PC-9 (cell line): ENCODE data around the gene RGS6. TPM values are rescaled to one million over a fixed set of nuclear protein-coding genes. Genes with fewer than 3 reads are reported as not detected.

Experiments
- BruUV-seq: library from RNA; stranded (reverse); fragments of 400-500 nt; replicated peaks from 2 replicates; lab custom pipeline; 2021; lab: Mats Ljungman, UMichigan
- CTCF ChIA-PET: fragments of 300-600 bp; sonication (Branson Sonifier 250); formaldehyde crosslinking; loops from one replicate; lab custom pipeline; 2022; ENCODE audit warnings: antibody characterized with exemption; lab: Charles Lee
- POLR2A ChIA-PET: fragments of 300-600 bp; sonication (Branson Sonifier 250); formaldehyde crosslinking; loops from one replicate; lab custom pipeline; 2022; ENCODE audit warnings: antibody characterized with exemption; ENCODE audit not compliant: unreplicated experiment; lab: Charles Lee
- DNase-seq, 2 experiments: peaks; one replicate each; pipeline versions ENCODE4 v3.0.0 to v3.0.0-alpha.2; 2015 to 2022; ENCODE audit warnings: mixed read lengths in 1 of 2
- H2AFZ ChIP-seq: fragments of 200-600 bp; sonication (generic); 2 replicates; pipeline ENCODE4 v1.8.1; 2017; ENCODE audit warnings: antibody characterized with exemption
- H3F3A ChIP-seq: fragments of 200-600 bp; sonication (generic); 2 replicates; pipeline ENCODE4 v1.8.1; 2017; ENCODE audit warnings: antibody characterized with exemption, mild to moderate bottlenecking, low read depth; ENCODE audit not compliant: insufficient read depth
- H3K27ac ChIP-seq: fragments of 200-600 bp; sonication (generic); 2 replicates; pipeline ENCODE4 v1.6.1; 2016; ENCODE audit warnings: mixed run types
- H3K27me3 ChIP-seq: fragments of 200-600 bp; sonication (generic); 2 replicates; pipeline ENCODE4 v1.6.1; 2016; ENCODE audit warnings: low read depth, mixed run types; ENCODE audit not compliant: insufficient read depth
- H3K36me3 ChIP-seq: fragments of 200-600 bp; sonication (generic); 2 replicates; pipeline ENCODE4 v1.6.1; 2016; ENCODE audit warnings: low read depth, mixed run types
- H3K4me1 ChIP-seq: fragments of 200-600 bp; sonication (generic); replicated peaks from 2 replicates; pipeline ENCODE4 v1.6.1; 2016; ENCODE audit warnings: mixed run types; ENCODE audit not compliant: insufficient read depth
- H3K4me2 ChIP-seq: fragments of 200-600 bp; sonication (generic); 2 replicates; pipeline ENCODE4 v1.6.1; 2017; ENCODE audit warnings: mixed run types
- H3K4me3 ChIP-seq: fragments of 200-600 bp; sonication (generic); 2 replicates; pipeline ENCODE4 v1.6.1; 2016; ENCODE audit warnings: mixed run types
- H3K79me2 ChIP-seq: fragments of 200-600 bp; sonication (generic); 2 replicates; pipeline ENCODE4 v1.6.1; 2017; ENCODE audit warnings: low read depth, mixed run types
- H3K9me2 ChIP-seq: fragments of 200-600 bp; sonication (generic); 2 replicates; pipeline ENCODE4 v1.8.1; 2017; ENCODE audit warnings: mild to moderate bottlenecking; ENCODE audit not compliant: insufficient read depth
- H3K9me3 ChIP-seq: fragments of 200-600 bp; sonication (generic); 2 replicates; pipeline ENCODE4 v1.8.1; 2016; ENCODE audit warnings: low read depth; ENCODE audit not compliant: insufficient read depth
- H4K20me1 ChIP-seq: fragments of 200-600 bp; sonication (generic); 2 replicates; pipeline ENCODE4 v1.8.1; 2017; ENCODE audit not compliant: insufficient read depth
- CTCF ChIP-seq: fragments of 200-600 bp; sonication (generic); conservative IDR thresholded peaks from 2 replicates; pipeline ENCODE4 v1.6.1; 2017; ENCODE audit warnings: mixed run types, antibody characterized with exemption, mild to moderate bottlenecking, moderate library complexity
- EZH2 ChIP-seq: fragments of 200-600 bp; sonication (generic); IDR thresholded peaks from 2 replicates; pipeline ENCODE4 v1.8.0; 2017; ENCODE audit warnings: antibody characterized with exemption, low read depth
- intact Hi-C: fragments of 100-400 bp; cut with micrococcal nuclease; formaldehyde crosslinking; loops from one replicate; pipeline ENCODE4 v1.10.0; 2022; ENCODE audit not compliant: unreplicated experiment
- total RNA-seq: library from RNA; stranded (reverse); gene quantifications from 2 replicates; pipeline ENCODE4 v1.2.3, GENCODE V29; 2021

Gene RGS6
- total RNA-seq, 1 experiment from 2014 or later = not detected

GRCh38 chr14:72600551-72601330 lies 668.5 kb downstream of the RGS6 start:
- Histone ChIP-seq H3K79me2 (no peaks in the 10 kb centered on the region), H3K27ac (no peak overlapping the region), H3F3A (no peaks in the 10 kb centered on the region), H3K4me3 (no peak overlapping the region), H3K9me2 (no peaks in the 10 kb centered on the region), H2AFZ (no peak overlapping the region), H3K9me3 (no peaks in the 10 kb centered on the region), H3K27me3 (peaks cover 97% of the 10 kb centered on the region), H3K36me3 (no peaks in the 10 kb centered on the region), H3K4me2 (no peak overlapping the region), H3K4me1 (no peaks in the 10 kb centered on the region), H4K20me1 (no peaks in the 10 kb centered on the region)
- ChIA-PET POLR2A (no interaction called here), CTCF (no interaction called here)
- no peak for TF ChIP-seq EZH2
- TF ChIP-seq CTCF = no peak
- DNase-seq = no peak
- BruUV-seq = no TSS peak
- intact Hi-C loops = no loop called here

GRCh38 chr14:72603639-72604038 lies 671.4 kb downstream of the RGS6 start:
- BruUV-seq = no TSS peak
- POLR2A ChIA-PET = no interaction called here
- H3K4me1 ChIP-seq = no peaks in the 10 kb centered on the region

GRCh38 chr14:72604133-72604532 lies 671.9 kb downstream of the RGS6 start:
- intact Hi-C loops = no loop called here
- BruUV-seq = no TSS peak
- H3K27ac ChIP-seq = no peak overlapping the region
- peaks cover 95% of the 10 kb centered on the region for H3K27me3 ChIP-seq
- no peak overlapping the region for H3K4me2 ChIP-seq
- no peaks in the 10 kb centered on the region for H3K4me1 ChIP-seq
- TF ChIP-seq CTCF = no peak
- no peak for TF ChIP-seq EZH2
- no peaks in the 10 kb centered on the region for H3K9me3 ChIP-seq
- no peaks in the 10 kb centered on the region for H4K20me1 ChIP-seq
- DNase-seq = no peak
- H3K9me2 ChIP-seq = no peaks in the 10 kb centered on the region
- H3K79me2 ChIP-seq = no peaks in the 10 kb centered on the region
- ChIA-PET CTCF (no interaction called here), POLR2A (no interaction called here)
- no peaks in the 10 kb centered on the region for H3F3A ChIP-seq
- no peak overlapping the region for H3K4me3 ChIP-seq
- H2AFZ ChIP-seq = no peak overlapping the region
- H3K36me3 ChIP-seq = no peaks in the 10 kb centered on the region

More at GRCh38 chr14:72603639-72604038, 671.4 kb downstream of the RGS6 start:
- Histone ChIP-seq H3K9me2 (no peaks in the 10 kb centered on the region), H3F3A (no peaks in the 10 kb centered on the region), H3K4me2 (no peak overlapping the region), H3K4me3 (no peak overlapping the region), H2AFZ (no peak overlapping the region), H3K79me2 (no peaks in the 10 kb centered on the region), H3K27ac (no peak overlapping the region), H3K36me3 (no peaks in the 10 kb centered on the region), H3K27me3 (peaks cover 95% of the 10 kb centered on the region), H4K20me1 (no peaks in the 10 kb centered on the region), H3K9me3 (no peaks in the 10 kb centered on the region)
- DNase-seq = no peak
- intact Hi-C loops = no loop called here
- CTCF ChIA-PET = no interaction called here
- no peak for TF ChIP-seq CTCF
- TF ChIP-seq EZH2 = no peak
